H1 (cell line): Measurements from ENCODE around the gene ANXA9. TPM values are rescaled to one million over a fixed set of nuclear protein-coding genes. Genes with fewer than 3 reads are reported as not detected.

ENCODE experiments used
- CTCF ChIA-PET: fragments of 300-600 bp; sonication (Branson Sonifier 250); formaldehyde crosslinking; loops from one replicate; lab custom pipeline; 2021; ENCODE audit not compliant: partially characterized antibody; lab: Charles Lee
- POLR2A ChIA-PET: fragments of 300-600 bp; sonication (Branson Sonifier 250); formaldehyde crosslinking; loops from one replicate; lab custom pipeline; 2021; ENCODE audit warnings: inconsistent platforms; ENCODE audit not compliant: partially characterized antibody; lab: Charles Lee
- DNase-seq, 2 experiments: peaks; one replicate each; pipeline versions ENCODE4 v3.0.0 to v3.0.0-alpha.2; 2010 to 2022; ENCODE audit warnings: low spot score in 2 of 2, low read depth in 1 of 2, mixed read lengths in 1 of 2
- FAIRE-seq: peaks from 2 replicates; lab custom pipeline; 2011; peaks lifted over from hg19 to GRCh38; lab: Jason Lieb, UNC
- H2AFZ ChIP-seq: 2 replicates; pipeline ENCODE4 v1.8.1; 2012; ENCODE audit warnings: low read length, inconsistent platforms
- H2AK5ac ChIP-seq: 2 replicates; pipeline ENCODE4 v1.6.1; 2013; ENCODE audit warnings: low read depth, low read length
- H2BK120ac ChIP-seq: replicated peaks from 2 replicates; pipeline ENCODE3; 2013; ENCODE audit warnings: low read depth, low read length, inconsistent platforms
- H2BK12ac ChIP-seq: 2 replicates; pipeline ENCODE4 v1.6.1; 2013; ENCODE audit warnings: low read depth, low read length
- H2BK15ac ChIP-seq: 2 replicates; pipeline ENCODE4 v1.6.1; 2013; ENCODE audit warnings: low read length
- H2BK20ac ChIP-seq: 2 replicates; pipeline ENCODE4 v1.6.1; 2013; ENCODE audit warnings: low read length
- H2BK5ac ChIP-seq: 2 replicates; pipeline ENCODE4 v1.6.1; 2013; ENCODE audit warnings: low read depth, low read length
- H3K14ac ChIP-seq: 2 replicates; pipeline ENCODE4 v1.6.1; 2013; ENCODE audit warnings: inconsistent platforms; ENCODE audit not compliant: insufficient read length
- H3K18ac ChIP-seq: 2 replicates; pipeline ENCODE4 v1.6.1; 2013; ENCODE audit warnings: low read length; ENCODE audit errors: extremely low read depth
- H3K23ac ChIP-seq: 2 replicates; pipeline ENCODE4 v1.6.1; 2013; ENCODE audit warnings: inconsistent platforms; ENCODE audit not compliant: insufficient read length
- H3K23me2 ChIP-seq: 2 replicates; pipeline ENCODE4 v1.6.1; 2013; ENCODE audit warnings: low read depth, low read length
- H3K27ac ChIP-seq: 2 replicates; pipeline ENCODE4 v1.6.1; 2011; ENCODE audit warnings: low read depth, low read length, inconsistent platforms
- H3K27me3 ChIP-seq, 4 experiments: replicated peaks in 1 of 4; 1 replicate in 1 of 4; 2 replicates in 3 of 4; pipeline versions ENCODE4 v1.6.1 to v1.8.1; 2011 to 2013; ENCODE audit warnings: low read length in 3 of 4, mild to moderate bottlenecking in 3 of 4, inconsistent platforms in 2 of 4, mixed read lengths in 2 of 4, moderate library complexity in 1 of 4; ENCODE audit not compliant: control insufficient read depth in 3 of 4, insufficient read depth in 3 of 4; ENCODE audit errors: extremely low read depth in 1 of 4
- H3K36me3 ChIP-seq, 4 experiments: 2 replicates each; pipeline versions ENCODE4 v1.6.1 to v1.8.1; 2011 to 2013; ENCODE audit warnings: mild to moderate bottlenecking in 4 of 4, low read length in 3 of 4, moderate library complexity in 2 of 4, control low read depth in 1 of 4, inconsistent platforms in 1 of 4; ENCODE audit not compliant: insufficient read depth in 4 of 4, control insufficient read depth in 2 of 4
- H3K4ac ChIP-seq: replicated peaks from 2 replicates; pipeline ENCODE3; 2013; ENCODE audit warnings: low read length, low read depth, mixed read lengths, inconsistent platforms; ENCODE audit not compliant: insufficient read length
- H3K4me1 ChIP-seq, 4 experiments: replicated peaks in 1 of 4; 1 replicate in 1 of 4; 2 replicates in 3 of 4; pipeline versions ENCODE4 v1.6.1 to v1.8.1; 2011 to 2013; ENCODE audit warnings: low read length in 3 of 4, inconsistent platforms in 2 of 4, mixed read lengths in 1 of 4; ENCODE audit not compliant: insufficient read depth in 4 of 4, control insufficient read depth in 3 of 4
- H3K4me2 ChIP-seq, 2 experiments: 2 replicates each; pipeline versions ENCODE4 v1.6.1 to v1.8.1; 2011 to 2013; ENCODE audit warnings: low read depth in 2 of 2, low read length in 2 of 2, control low read depth in 1 of 2, inconsistent platforms in 1 of 2, mild to moderate bottlenecking in 1 of 2; ENCODE audit not compliant: insufficient read depth in 1 of 2
- H3K4me3 ChIP-seq, 4 experiments: fragments of 200-600, 300-600 bp in 1 of 4; sonication (generic), shearing (Covaris generic), sonication (Bioruptor Twin) in 1 of 4; 2 replicates each; pipeline versions ENCODE4 v1.5.1 to v1.8.1; 2011 to 2016; ENCODE audit warnings: low read length in 4 of 4, low read depth in 3 of 4, control low read depth in 2 of 4, inconsistent platforms in 2 of 4, mild to moderate bottlenecking in 2 of 4, mixed read lengths in 1 of 4, moderate library complexity in 1 of 4; ENCODE audit not compliant: insufficient read depth in 2 of 4; ENCODE audit errors: extremely low read depth in 1 of 4
- H3K56ac ChIP-seq: replicated peaks from 2 replicates; pipeline ENCODE3; 2013; ENCODE audit warnings: low read depth, mild to moderate bottlenecking, mixed read lengths, low read length, inconsistent platforms; ENCODE audit not compliant: insufficient read length
- H3K79me1 ChIP-seq: 2 replicates; pipeline ENCODE4 v1.6.1; 2013; ENCODE audit warnings: low read depth, low read length, control low read depth
- H3K79me2 ChIP-seq, 2 experiments: 2 replicates each; pipeline versions ENCODE4 v1.6.1 to v1.8.1; 2012 to 2013; ENCODE audit warnings: low read length in 2 of 2, mild to moderate bottlenecking in 2 of 2, inconsistent platforms in 1 of 2; ENCODE audit not compliant: insufficient read depth in 2 of 2, control insufficient read depth in 1 of 2
- H3K9ac ChIP-seq, 4 experiments: replicated peaks in 1 of 4; 1 replicate in 1 of 4; 2 replicates in 3 of 4; pipeline versions ENCODE4 v1.6.1 to v1.8.1; 2011 to 2013; ENCODE audit warnings: low read depth in 3 of 4, low read length in 3 of 4, control low read depth in 2 of 4, mild to moderate bottlenecking in 2 of 4, moderate library complexity in 2 of 4, inconsistent platforms in 1 of 4; ENCODE audit errors: extremely low read depth in 1 of 4
- H3K9me3 ChIP-seq, 2 experiments: 2 replicates each; pipeline versions ENCODE4 v1.6.1 to v1.8.1; 2012 to 2013; ENCODE audit warnings: mild to moderate bottlenecking in 2 of 2, moderate library complexity in 2 of 2, control low read depth in 1 of 2, inconsistent platforms in 1 of 2, low read depth in 1 of 2, low read length in 1 of 2, mixed read lengths in 1 of 2; ENCODE audit not compliant: insufficient read depth in 2 of 2
- H4K20me1 ChIP-seq, 2 experiments: replicated peaks in 1 of 2; 2 replicates each; pipeline versions ENCODE3 to v1.8.1; 2011 to 2013; ENCODE audit warnings: inconsistent platforms in 2 of 2, low read length in 2 of 2, mild to moderate bottlenecking in 1 of 2; ENCODE audit not compliant: insufficient read depth in 2 of 2, control insufficient read depth in 1 of 2
- H4K5ac ChIP-seq: 2 replicates; pipeline ENCODE4 v1.6.1; 2013; ENCODE audit warnings: low read length, low read depth, mixed read lengths, inconsistent platforms; ENCODE audit not compliant: insufficient read length
- H4K8ac ChIP-seq: 2 replicates; pipeline ENCODE4 v1.8.0; 2013; ENCODE audit warnings: mild to moderate bottlenecking, moderate library complexity, low read length, inconsistent platforms; ENCODE audit not compliant: insufficient read depth; ENCODE audit errors: extremely low read depth
- H4K91ac ChIP-seq: replicated peaks from 2 replicates; pipeline ENCODE3; 2013; ENCODE audit warnings: low read length, mixed read lengths, inconsistent platforms; ENCODE audit not compliant: insufficient read length
- BCL11A ChIP-seq, 2 experiments: IDR thresholded peaks; one replicate each; pipeline ENCODE4 v1.6.1; 2011; ENCODE audit warnings: low read depth in 2 of 2, low read length in 2 of 2, mild to moderate bottlenecking in 2 of 2
- BRCA1 ChIP-seq: IDR thresholded peaks from 2 replicates; pipeline ENCODE4 v1.6.1; 2012; ENCODE audit warnings: low read depth, low read length, improper control_type of control experiment
- EP300 ChIP-seq, 2 experiments: IDR thresholded peaks; 1 replicate in 1 of 2; 2 replicates in 1 of 2; pipeline ENCODE4 v1.6.1; 2011 to 2012; ENCODE audit warnings: low read depth in 2 of 2, low read length in 2 of 2, mild to moderate bottlenecking in 2 of 2, borderline replicate concordance in 1 of 2, inconsistent platforms in 1 of 2, moderate library complexity in 1 of 2
- GTF2F1 ChIP-seq: IDR thresholded peaks from 2 replicates; pipeline ENCODE4 v1.6.1; 2012; ENCODE audit warnings: low read depth, low read length, improper control_type of control experiment, borderline replicate concordance
- JUN ChIP-seq: IDR thresholded peaks from 2 replicates; pipeline ENCODE4 v1.6.1; 2011; ENCODE audit warnings: low read depth, mild to moderate bottlenecking, improper control_type of control experiment, low read length
- MAFK ChIP-seq: IDR thresholded peaks from 2 replicates; pipeline ENCODE4 v1.6.1; 2012; ENCODE audit warnings: low read depth, mild to moderate bottlenecking, improper control_type of control experiment, low read length
- SIX5 ChIP-seq: IDR thresholded peaks from 2 replicates; pipeline ENCODE4 v1.6.1; 2011; ENCODE audit warnings: mild to moderate bottlenecking, low read depth, low read length
- TAF7 ChIP-seq: optimal IDR thresholded peaks from 2 replicates; pipeline ENCODE3; 2011; ENCODE audit warnings: low read depth, mild to moderate bottlenecking, inconsistent platforms, low read length, moderate library complexity, borderline replicate concordance
- YY1 ChIP-seq: IDR thresholded peaks from 2 replicates; pipeline ENCODE4 v1.6.1; 2011; ENCODE audit warnings: low read depth, mild to moderate bottlenecking, low read length
- WGBS, 2 experiments: shearing (Covaris generic) in 1 of 2; methylation state at CpG; one replicate each; pipeline versions ENCODE4 v1.1.6 to v1.1.7; 2013 to 2015; ENCODE audit warnings: low lambda C conversion rate in 2 of 2, mixed read lengths in 2 of 2, inconsistent platforms in 1 of 2, low coverage in 1 of 2, missing lambda C conversion rate in 1 of 2; ENCODE audit not compliant: insufficient replicate concordance in 2 of 2, insufficient coverage in 1 of 2, insufficient read length in 1 of 2; ENCODE audit errors: extremely low coverage in 1 of 2, missing lambda C conversion rate in 1 of 2; 5-methylcytosine and 5-hydroxymethylcytosine counted together
- polyA plus RNA-seq, 7 experiments: library from polyadenylated mRNA; depleted of rRNA in 3 of 7; stranded (reverse) in 5 of 7; unstranded in 2 of 7; fragments of >200 nt in 5 of 7; fragments of 200-250 nt in 2 of 7; gene quantifications; 1 replicate in 5 of 7; 2 replicates in 1 of 7; 4 replicates in 1 of 7; pipeline versions ENCODE4 v1.2.1 to v1.2.3, GENCODE V29; 2011 to 2013; ENCODE audit warnings: missing spikeins in 2 of 7, mixed read lengths in 2 of 7
- total RNA-seq: library from RNA; stranded (reverse); fragmentation: NEBNext Ultra II Directional; extraction: Animal tissue kit (Norgen Biotek cat#: 25700); gene quantifications from 2 replicates; pipeline ENCODE4 v1.2.1, GENCODE V29; 2021
- TF ChIP-seq, protein P1 (sequence below): IDR thresholded peaks from 2 replicates; pipeline ENCODE4 v1.6.1; 2011; ENCODE audit warnings: low read depth, mild to moderate bottlenecking, low read length; ENCODE audit not compliant: insufficient read depth
- TF ChIP-seq, protein P2 (sequence below): IDR thresholded peaks from 2 replicates; pipeline ENCODE4 v1.6.1; 2012; ENCODE audit warnings: low read length, inconsistent platforms

ANXA9 gene
- total and polyA plus RNA-seq, 2 of the 8 experiments (the other 6 are each of a cell fraction or from before 2014, with no cell fraction given) = 1.8 to 3.5 TPM

DNA sequence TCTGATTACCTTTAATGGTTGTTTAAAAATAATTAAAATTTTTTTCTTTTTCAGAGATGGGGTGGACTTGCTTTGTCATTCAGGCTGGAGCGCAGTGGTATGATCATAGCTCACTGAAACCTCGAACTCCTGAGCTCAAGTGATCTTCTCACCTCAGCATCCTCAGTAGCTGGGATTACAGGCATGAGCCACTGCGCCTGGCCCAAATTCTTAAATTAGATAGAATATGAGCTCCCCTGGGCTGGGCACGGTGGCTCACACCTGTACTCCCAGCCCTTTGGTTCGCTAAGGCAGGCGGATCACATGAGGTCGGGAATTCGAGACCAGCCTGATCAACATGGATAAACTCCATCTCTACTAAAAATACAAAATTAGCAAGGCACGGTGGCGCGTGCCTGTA lies 24.4 kb upstream of the ANXA9 start:
- Histone ChIP-seq H4K5ac (no peak overlapping the region), H3K9ac (no peak overlapping the region), H4K20me1 (peaks cover 0 to 2% of the 10 kb centered on the region in 2 experiments), H3K79me1 (no peaks in the 10 kb centered on the region), H3K27ac (no peak overlapping the region), H3K36me3 (peaks cover 12 to 68% (median 45%) of the 10 kb centered on the region in 4 experiments), H3K18ac (no peak overlapping the region), H3K27me3 (no peaks in the 10 kb centered on the region), H3K23me2 (no peaks in the 10 kb centered on the region), H3K56ac (no peak overlapping the region), H3K4me2 (no peak overlapping the region), H3K23ac (no peak overlapping the region), H2BK120ac (no peak overlapping the region), H3K9me3 (no peaks in the 10 kb centered on the region), H3K4ac (no peak overlapping the region), H2AK5ac (no peak overlapping the region), H2BK15ac (no peak overlapping the region), H4K8ac (no peak overlapping the region), H2BK5ac (no peak overlapping the region), H4K91ac (no peak overlapping the region), H2AFZ (no peak overlapping the region), H3K4me1 (no peaks in the 10 kb centered on the region), H3K79me2 (no peaks in the 10 kb centered on the region), H2BK20ac (no peak overlapping the region), H2BK12ac (no peak overlapping the region), H3K14ac (no peak overlapping the region), H3K4me3 (no peak overlapping the region)
- ChIA-PET POLR2A (interaction anchor here (0.6 to 14.5 kb wide), 9 partner anchors 9 to 63 kb away, joined by 3 to 126 read pairs (median 3); partner anchors contain the start of gene CERS2), CTCF (interaction anchor here (0.6 to 3.7 kb wide), 12 partner anchors 8 to 221 kb away, joined by 3 to 25 read pairs (median 3); partner anchors contain the start of gene MINDY1)
- no peak for FAIRE-seq
- WGBS, 2 experiments = 96% methylated on average over 11 of the region's 11 CpGs; no CpG with 5 or more reads in 1 of the 2 experiments
- no peak for DNase-seq
- no peak for TF ChIP-seq BCL11A (IDR thresholded peaks at IDR 0.05; ENCODE audit: low read depth in 2 of 2, low read length in 2 of 2)
- TF ChIP-seq, protein P1, sequence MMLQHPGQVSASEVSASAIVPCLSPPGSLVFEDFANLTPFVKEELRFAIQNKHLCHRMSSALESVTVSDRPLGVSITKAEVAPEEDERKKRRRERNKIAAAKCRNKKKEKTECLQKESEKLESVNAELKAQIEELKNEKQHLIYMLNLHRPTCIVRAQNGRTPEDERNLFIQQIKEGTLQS = no peak
- no peak for TF ChIP-seq BRCA1
- no peak for TF ChIP-seq TAF7
- no peak for TF ChIP-seq MAFK
- no peak for TF ChIP-seq JUN
- TF ChIP-seq, protein P2, sequence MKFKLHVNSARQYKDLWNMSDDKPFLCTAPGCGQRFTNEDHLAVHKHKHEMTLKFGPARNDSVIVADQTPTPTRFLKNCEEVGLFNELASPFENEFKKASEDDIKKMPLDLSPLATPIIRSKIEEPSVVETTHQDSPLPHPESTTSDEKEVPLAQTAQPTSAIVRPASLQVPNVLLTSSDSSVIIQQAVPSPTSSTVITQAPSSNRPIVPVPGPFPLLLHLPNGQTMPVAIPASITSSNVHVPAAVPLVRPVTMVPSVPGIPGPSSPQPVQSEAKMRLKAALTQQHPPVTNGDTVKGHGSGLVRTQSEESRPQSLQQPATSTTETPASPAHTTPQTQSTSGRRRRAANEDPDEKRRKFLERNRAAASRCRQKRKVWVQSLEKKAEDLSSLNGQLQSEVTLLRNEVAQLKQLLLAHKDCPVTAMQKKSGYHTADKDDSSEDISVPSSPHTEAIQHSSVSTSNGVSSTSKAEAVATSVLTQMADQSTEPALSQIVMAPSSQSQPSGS = no peak
- TF ChIP-seq YY1 = no peak
- TF ChIP-seq GTF2F1 = no peak
- TF ChIP-seq EP300 (IDR thresholded peaks at IDR 0.05; ENCODE audit: borderline replicate concordance in 1 of 2, low read depth in 2 of 2, low read length in 2 of 2) = no peak
- TF ChIP-seq SIX5 = no peak
